GM12875 (cell line): ENCODE data around the gene APOC1.
"Not testable (repeated sequence)": the region's sequence is repeated elsewhere in the genome, so short reads cannot be mapped to it uniquely, and the experiment has no call there.

ENCODE experiments used
- H3K4me3 ChIP-seq: one replicate; pipeline ENCODE4 v1.5.1; 2011; ENCODE audit warnings: low read depth, low read length, control low read depth
- CTCF ChIP-seq: IDR thresholded peaks from 2 replicates; pipeline ENCODE4 v1.5.1; 2011; ENCODE audit warnings: low read depth, mild to moderate bottlenecking, control low read depth, inconsistent platforms, low read length, moderate library complexity, borderline replicate concordance; ENCODE audit not compliant: insufficient read depth

The APOC1 gene

GRCh38 chr19:44925114-44925891 lies 10.9 kb downstream of the APOC1 start:
- no peak overlapping the region for H3K4me3 ChIP-seq
- TF ChIP-seq CTCF, result no peak

GRCh38 chr19:44926245-44927077 lies 12.1 kb downstream of the APOC1 start:
- not testable (repeated sequence) for H3K4me3 ChIP-seq

GRCh38 chr19:44927746-44928145 lies 13.3 kb downstream of the APOC1 start:
- no peak for TF ChIP-seq CTCF
- no peak overlapping the region for H3K4me3 ChIP-seq

- H3K4me3 ChIP-seq, result no peak overlapping the region
- no peak for TF ChIP-seq CTCF
Observed at GRCh38 chr19:44930088-44930487, 15.7 kb downstream of the APOC1 start.

GRCh38 chr19:44931541-44931940 lies 17.1 kb downstream of the APOC1 start:
- no peak overlapping the region for H3K4me3 ChIP-seq
- no peak for TF ChIP-seq CTCF

- no peak overlapping the region for H3K4me3 ChIP-seq
- no peak for TF ChIP-seq CTCF
Observed at GRCh38 chr19:44939668-44940067, 25.3 kb downstream of the APOC1 start.

- no peak for TF ChIP-seq CTCF
- no peak within 1 kb of the TSS for H3K4me3 ChIP-seq
Observed at GRCh38 chr19:44942067-44942571, 27.7 kb downstream of the APOC1 start, which contains the start of gene APOC4. Gene APOC4, plus strand, starts transcription at chr19:44942237. Its CDS starts 41 bp downstream, at chr19:44942278.
